ENCODE results near the gene GGA1.

GGA1 gene

GRCh38 chr22:37636949-37637273, 28.3 kb downstream of the GGA1 start:
- no peak overlapping the region for H3K4me3 ChIP-seq (ENCODE audit: control insufficient read depth, low read depth, low read length)
- no peak for TF ChIP-seq CTCF (conservative IDR thresholded peaks at IDR 0.05; ENCODE audit: control insufficient read depth, insufficient read depth, low read depth, low read length)
- DNase-seq (ENCODE audit: low read depth) = no peak

GRCh38 chr22:37638391-37639069, 29.9 kb downstream of the GGA1 start:
- TF ChIP-seq CTCF (conservative IDR thresholded peaks at IDR 0.05; ENCODE audit: control insufficient read depth, insufficient read depth, low read depth, low read length) = no peak
- DNase-seq (ENCODE audit: low read depth) = no peak
- H3K4me3 ChIP-seq (ENCODE audit: control insufficient read depth, low read depth, low read length) = peak overlapping the region; percentile 58

- H3K4me3 ChIP-seq (ENCODE audit: control insufficient read depth, low read depth, low read length) = peak within 1 kb of the TSS; percentile 58
- TF ChIP-seq CTCF (conservative IDR thresholded peaks at IDR 0.05; ENCODE audit: control insufficient read depth, insufficient read depth, low read depth, low read length) = no peak
- DNase-seq (ENCODE audit: low read depth) = no peak
Measured at GRCh38 chr22:37639070-37639760, 30.6 kb downstream of the GGA1 start, which contains the start of gene SH3BP1. Gene SH3BP1, plus strand, starts transcription at chr22:37639669. Its CDS starts 119 bp downstream, at chr22:37639788.

- TF ChIP-seq CTCF (conservative IDR thresholded peaks at IDR 0.05; ENCODE audit: control insufficient read depth, insufficient read depth, low read depth, low read length) = no peak
- peak overlapping the region; percentile 58 for H3K4me3 ChIP-seq (ENCODE audit: control insufficient read depth, low read depth, low read length)
- no peak for DNase-seq (ENCODE audit: low read depth)
Measured at GRCh38 chr22:37639771-37640590, 31.3 kb downstream of the GGA1 start.

GRCh38 chr22:37640591-37641560, 32.2 kb downstream of the GGA1 start:
- H3K4me3 ChIP-seq (ENCODE audit: control insufficient read depth, low read depth, low read length) = peak overlapping the region; percentile 9
- TF ChIP-seq CTCF (conservative IDR thresholded peaks at IDR 0.05; ENCODE audit: control insufficient read depth, insufficient read depth, low read depth, low read length) = no peak
- no peak for DNase-seq (ENCODE audit: low read depth)

GRCh38 chr22:37641561-37641949, 32.9 kb downstream of the GGA1 start:
- DNase-seq (ENCODE audit: low read depth) = no peak
- no peak for TF ChIP-seq CTCF (conservative IDR thresholded peaks at IDR 0.05; ENCODE audit: control insufficient read depth, insufficient read depth, low read depth, low read length)
- H3K4me3 ChIP-seq (ENCODE audit: control insufficient read depth, low read depth, low read length) = no peak overlapping the region
